MM.1S (cell line): Measurements from ENCODE around the gene RSPH4A.

Experiments used
- EZH2 ChIP-seq: fragments of 300-600 bp; sonication (generic); optimal IDR thresholded peaks from 2 replicates; pipeline ENCODE3; 2017; ENCODE audit warnings: low read depth, mild to moderate bottlenecking, antibody characterized with exemption, low read length, mixed read lengths
- TF ChIP-seq, protein P1 (sequence below): fragments of 300-600 bp; sonication (generic); IDR thresholded peaks from 2 replicates; pipeline ENCODE4 v1.5.1; 2016; ENCODE audit warnings: antibody characterized with exemption, low read length, mixed read lengths

DNA sequence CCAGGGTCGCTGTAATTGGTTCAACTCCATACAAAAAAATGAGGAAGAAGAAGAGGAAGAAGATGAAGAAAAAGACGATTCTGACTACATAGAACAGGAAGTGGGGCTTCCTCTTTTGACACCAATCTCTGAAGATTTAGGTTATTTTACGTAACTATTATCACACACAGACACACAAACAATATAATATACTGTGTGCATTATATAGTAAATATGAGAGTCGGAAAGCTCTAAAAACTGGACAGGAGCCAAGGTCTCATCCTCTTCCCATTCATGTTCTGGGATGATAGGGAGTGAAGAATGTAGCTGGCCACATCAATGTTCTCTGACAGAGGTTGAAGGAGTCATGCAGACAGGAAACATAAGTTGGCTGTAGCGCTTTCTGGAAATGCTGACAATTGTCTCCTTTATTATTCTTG lies 13.3 kb downstream of the RSPH4A start:
- TF ChIP-seq, protein P1, sequence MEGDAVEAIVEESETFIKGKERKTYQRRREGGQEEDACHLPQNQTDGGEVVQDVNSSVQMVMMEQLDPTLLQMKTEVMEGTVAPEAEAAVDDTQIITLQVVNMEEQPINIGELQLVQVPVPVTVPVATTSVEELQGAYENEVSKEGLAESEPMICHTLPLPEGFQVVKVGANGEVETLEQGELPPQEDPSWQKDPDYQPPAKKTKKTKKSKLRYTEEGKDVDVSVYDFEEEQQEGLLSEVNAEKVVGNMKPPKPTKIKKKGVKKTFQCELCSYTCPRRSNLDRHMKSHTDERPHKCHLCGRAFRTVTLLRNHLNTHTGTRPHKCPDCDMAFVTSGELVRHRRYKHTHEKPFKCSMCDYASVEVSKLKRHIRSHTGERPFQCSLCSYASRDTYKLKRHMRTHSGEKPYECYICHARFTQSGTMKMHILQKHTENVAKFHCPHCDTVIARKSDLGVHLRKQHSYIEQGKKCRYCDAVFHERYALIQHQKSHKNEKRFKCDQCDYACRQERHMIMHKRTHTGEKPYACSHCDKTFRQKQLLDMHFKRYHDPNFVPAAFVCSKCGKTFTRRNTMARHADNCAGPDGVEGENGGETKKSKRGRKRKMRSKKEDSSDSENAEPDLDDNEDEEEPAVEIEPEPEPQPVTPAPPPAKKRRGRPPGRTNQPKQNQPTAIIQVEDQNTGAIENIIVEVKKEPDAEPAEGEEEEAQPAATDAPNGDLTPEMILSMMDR, result no peak
- no peak for TF ChIP-seq EZH2
